Cardiac fibroblast (primary cell): Measurements from ENCODE around the gene NRXN3.

Experiments used
- DNase-seq, 2 donors: peaks; one replicate each; pipeline versions ENCODE4 v3.0.0 to v3.0.0-alpha.2; 2010; ENCODE audit warnings: low read depth in 2 of 2
- H3K4me3 ChIP-seq, 2 donors: replicated peaks in 1 of 2; 1 replicate in 1 of 2; 2 replicates in 1 of 2; pipeline ENCODE4 v1.5.1; 2011; ENCODE audit warnings: low read depth in 2 of 2, low read length in 2 of 2, mild to moderate bottlenecking in 2 of 2, moderate library complexity in 1 of 2
- TF ChIP-seq, protein P1 (sequence below): IDR thresholded peaks from one replicate; pipeline ENCODE4 v1.5.1; 2011; ENCODE audit warnings: low read depth, mild to moderate bottlenecking, low read length, inconsistent platforms

NRXN3 gene

DNA sequence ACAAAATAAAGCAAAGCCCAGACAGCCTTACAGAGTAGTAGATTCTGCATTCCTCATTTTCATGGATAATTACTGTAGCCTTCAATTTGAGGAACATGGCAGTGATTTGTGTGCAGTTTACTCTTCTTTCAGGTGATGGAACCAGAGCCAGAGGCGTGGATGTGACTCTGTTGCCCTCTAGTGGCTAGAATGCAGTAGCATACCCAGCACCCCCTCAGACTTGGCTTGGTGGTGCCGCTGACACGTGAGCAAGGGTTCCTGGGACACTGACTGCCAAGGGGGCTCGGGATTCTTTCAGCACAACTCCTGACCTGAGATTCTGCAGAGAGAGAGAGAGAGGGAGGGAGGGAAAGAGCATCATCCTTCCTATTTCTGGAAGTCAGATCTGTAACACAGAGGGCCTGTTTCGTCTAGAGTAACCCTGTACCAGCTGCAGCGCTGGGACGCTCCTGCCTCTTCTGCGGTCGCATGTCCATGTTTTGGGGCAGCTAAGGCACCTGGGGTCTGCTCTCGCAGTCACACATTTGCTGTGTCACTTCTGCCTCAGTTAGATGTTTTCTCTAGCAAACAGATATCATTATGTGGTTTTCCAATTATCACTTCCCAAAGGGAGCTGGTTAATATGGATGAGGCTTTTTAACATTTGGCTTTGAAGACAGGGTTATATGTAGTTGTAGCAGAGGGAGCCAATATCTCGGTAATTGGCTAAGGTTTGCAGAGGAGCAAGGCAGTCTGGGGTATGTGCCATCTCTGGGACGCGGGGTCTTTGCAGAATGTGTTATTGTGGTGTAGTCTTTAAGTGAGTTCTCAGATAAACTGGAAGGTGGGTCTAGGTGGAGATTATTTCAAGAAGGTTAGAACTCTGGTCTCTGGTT lies 428.1 kb downstream of the NRXN3 start:
- peak; percentile 63 to 66 for DNase-seq
- H3K4me3 ChIP-seq: no peak overlapping the region
- TF ChIP-seq, protein P1, sequence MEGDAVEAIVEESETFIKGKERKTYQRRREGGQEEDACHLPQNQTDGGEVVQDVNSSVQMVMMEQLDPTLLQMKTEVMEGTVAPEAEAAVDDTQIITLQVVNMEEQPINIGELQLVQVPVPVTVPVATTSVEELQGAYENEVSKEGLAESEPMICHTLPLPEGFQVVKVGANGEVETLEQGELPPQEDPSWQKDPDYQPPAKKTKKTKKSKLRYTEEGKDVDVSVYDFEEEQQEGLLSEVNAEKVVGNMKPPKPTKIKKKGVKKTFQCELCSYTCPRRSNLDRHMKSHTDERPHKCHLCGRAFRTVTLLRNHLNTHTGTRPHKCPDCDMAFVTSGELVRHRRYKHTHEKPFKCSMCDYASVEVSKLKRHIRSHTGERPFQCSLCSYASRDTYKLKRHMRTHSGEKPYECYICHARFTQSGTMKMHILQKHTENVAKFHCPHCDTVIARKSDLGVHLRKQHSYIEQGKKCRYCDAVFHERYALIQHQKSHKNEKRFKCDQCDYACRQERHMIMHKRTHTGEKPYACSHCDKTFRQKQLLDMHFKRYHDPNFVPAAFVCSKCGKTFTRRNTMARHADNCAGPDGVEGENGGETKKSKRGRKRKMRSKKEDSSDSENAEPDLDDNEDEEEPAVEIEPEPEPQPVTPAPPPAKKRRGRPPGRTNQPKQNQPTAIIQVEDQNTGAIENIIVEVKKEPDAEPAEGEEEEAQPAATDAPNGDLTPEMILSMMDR: peak; percentile 96

- H3K4me3 ChIP-seq: no peak overlapping the region
- DNase-seq: no peak
- TF ChIP-seq, protein P1: no peak
Measured at GRCh38 chr14:78605025-78605762, 435.0 kb downstream of the NRXN3 start.

- DNase-seq: peak; percentile 59 to 86
- TF ChIP-seq, protein P1: no peak
- no peak overlapping the region for H3K4me3 ChIP-seq
Measured at GRCh38 chr14:78605897-78606500, 435.8 kb downstream of the NRXN3 start.

DNA sequence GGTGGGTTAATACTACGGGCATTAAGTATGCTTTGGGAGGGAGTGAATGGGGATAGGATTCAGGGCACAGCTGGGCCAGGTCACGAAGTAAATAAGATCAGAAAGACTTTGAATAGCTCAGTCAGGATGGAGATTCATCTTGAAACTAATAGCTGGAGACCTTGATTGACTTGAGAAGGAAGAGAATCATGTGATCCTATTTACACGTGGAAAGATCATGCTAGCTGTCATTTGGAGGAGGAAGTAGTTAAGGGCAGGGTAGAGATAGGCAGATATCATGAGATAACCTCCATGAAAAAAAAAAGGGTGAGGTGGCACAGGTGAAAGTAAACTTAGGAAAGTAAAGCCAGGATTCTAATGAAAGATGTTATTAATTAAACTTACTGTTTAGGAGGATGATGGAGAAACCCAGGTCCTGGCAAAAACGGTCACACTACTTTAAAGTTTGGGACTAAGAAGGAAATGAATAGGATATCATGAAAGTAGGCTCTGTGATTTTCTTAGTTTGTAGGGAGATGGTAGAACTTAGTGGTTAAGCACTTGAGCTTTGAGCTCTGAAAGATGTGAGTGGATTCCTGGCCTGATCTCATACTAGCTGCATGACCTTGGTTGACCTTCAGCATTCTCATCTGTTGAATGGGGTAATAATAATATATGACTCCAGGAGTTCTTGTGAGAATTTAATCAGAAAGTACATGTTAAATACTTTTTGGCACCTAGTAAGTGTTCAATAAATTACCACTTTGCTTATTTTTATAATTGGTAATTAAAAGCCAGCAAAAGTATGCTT lies 439.0 kb downstream of the NRXN3 start:
- no peak overlapping the region for H3K4me3 ChIP-seq
- TF ChIP-seq, protein P1: no peak
- no peak for DNase-seq

DNA sequence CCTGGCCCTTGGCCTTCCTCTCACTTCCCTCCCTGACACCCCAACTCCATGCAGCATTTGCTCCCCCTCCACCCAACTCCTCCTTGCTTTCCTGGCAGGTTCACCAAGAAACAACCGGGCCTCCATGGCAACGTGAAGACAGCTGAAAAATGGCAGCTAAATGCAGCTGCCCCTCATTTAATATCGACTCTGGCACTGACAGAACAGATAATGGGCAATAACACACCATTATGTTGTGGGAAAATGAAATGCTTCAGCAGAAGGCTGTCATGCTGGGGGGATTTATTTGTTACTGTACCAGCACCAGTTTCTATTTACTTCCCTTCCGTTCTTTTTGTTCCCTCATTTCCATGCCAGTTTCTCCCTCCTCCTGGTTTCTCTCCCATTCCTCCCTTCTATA lies 440.8 kb downstream of the NRXN3 start:
- TF ChIP-seq, protein P1: no peak
- DNase-seq: no peak
- H3K4me3 ChIP-seq: no peak overlapping the region
